K562 (cell line): Measurements from ENCODE around the gene TUBGCP6.
A peak's percentile ranks its signal among the peaks of the same experiment; 100 is the strongest.

Source experiments
- CHD4 ChIP-seq: fragments of 200-600 bp; sonication (generic); IDR thresholded peaks from 3 replicates; pipeline ENCODE4 v1.6.1; 2012; ENCODE audit warnings: low read depth, mild to moderate bottlenecking, mixed read lengths, low read length, inconsistent platforms; ENCODE audit not compliant: insufficient read depth, insufficient replicate concordance, poor library complexity, severe bottlenecking
- CTCF ChIP-seq, 3 experiments: IDR thresholded peaks in 2 of 3; conservative IDR thresholded peaks in 1 of 3; 2 replicates each; pipeline ENCODE4 v1.5.1; 2011 to 2012; ENCODE audit warnings: low read length in 3 of 3, mild to moderate bottlenecking in 3 of 3, control low read depth in 2 of 3, improper control_type of control experiment in 1 of 3, inconsistent platforms in 1 of 3, low read depth in 1 of 3, mixed read lengths in 1 of 3, moderate library complexity in 1 of 3; ENCODE audit not compliant: insufficient read depth in 2 of 3
- MAFG ChIP-seq: fragments of 450-650 bp; conservative IDR thresholded peaks from 2 replicates; pipeline ENCODE4 v1.6.1; 2016; ENCODE audit warnings: missing genetic modification characterization, missing compliant biosample characterization
- MCM2 ChIP-seq: fragments of 450-650 bp; IDR thresholded peaks from 2 replicates; pipeline ENCODE4 v1.6.1; 2017; ENCODE audit warnings: low read depth, mild to moderate bottlenecking
- MEIS2 ChIP-seq: fragments of 450-650 bp; IDR thresholded peaks from 2 replicates; pipeline ENCODE4 v1.6.1; 2014; ENCODE audit warnings: mild to moderate bottlenecking; ENCODE audit not compliant: partially characterized antibody
- POLR2A ChIP-seq: fragments of 450-650 bp; conservative IDR thresholded peaks from 2 replicates; pipeline ENCODE4 v1.6.1; 2016
- POLR2G ChIP-seq: fragments of 200-400 bp; formaldehyde crosslinking; IDR thresholded peaks from 2 replicates; pipeline ENCODE4 v1.6.1; 2017; ENCODE audit warnings: low read depth, mild to moderate bottlenecking, antibody characterized with exemption, low read length, moderate library complexity
- PRDM10 ChIP-seq: fragments of 450-650 bp; IDR thresholded peaks from 2 replicates; pipeline ENCODE4 v1.6.1; 2018; ENCODE audit not compliant: partially characterized antibody
- RB1 ChIP-seq: fragments of 450-650 bp; IDR thresholded peaks from 2 replicates; pipeline ENCODE4 v1.6.1; 2017; ENCODE audit warnings: low read depth, mild to moderate bottlenecking
- SP1 ChIP-seq: sonication (generic); formaldehyde crosslinking; IDR thresholded peaks from 2 replicates; pipeline ENCODE4 v1.8.1; 2022; ENCODE audit warnings: mild to moderate bottlenecking, missing genetic modification reagents
- SUPT5H ChIP-seq: fragments of 450-650 bp; IDR thresholded peaks from 2 replicates; pipeline ENCODE4 v1.6.1; 2016
- ZNF695 ChIP-seq: fragments of 450-650 bp; formaldehyde crosslinking; IDR thresholded peaks from 2 replicates; pipeline ENCODE4 v1.4.0; 2020; ENCODE audit warnings: mild to moderate bottlenecking, moderate library complexity

GRCh38 chr22:50199829-50200460, 44.9 kb downstream of the TUBGCP6 start:
- TF ChIP-seq CTCF (IDR thresholded peaks at IDR 0.05 in 2 of 3, conservative IDR thresholded peaks at IDR 0.05 in 1 of 3; ENCODE audit: insufficient read depth in 2 of 3, low read depth in 1 of 3, low read length in 3 of 3) (no peak), MCM2 (no peak), POLR2G (peak; percentile 67; the same call in 1 of the 2 replicates), SP1 (CRISPR knock-in tag) (no peak), RB1 (no peak), PRDM10 (no peak), MEIS2 (no peak), POLR2A (peak; percentile 47; the same call in 1 of the 2 replicates), CHD4 (no peak), ZNF695 (CRISPR knock-in tag) (no peak), SUPT5H (peak; percentile 58; the same call in 1 of the 2 replicates), MAFG (tag) (no peak)
